Measurements from ENCODE around the gene LDHAL6A. TPM values are rescaled to one million over a fixed set of nuclear protein-coding genes. Genes with fewer than 3 reads are reported as not detected.

Gene LDHAL6A
- total RNA-seq, 2 donors from 2014 or later, result 0.23 TPM; not detected in 1

- no peak overlapping the region for H3K4me3 ChIP-seq
- H3K27ac ChIP-seq, result no peak overlapping the region
- intact Hi-C loops (cut with DNase I), result no loop called here
- no peaks in the 10 kb centered on the region for H3K4me1 ChIP-seq (replicated peaks)
- DNase-seq (ENCODE audit: low spot score), result no peak
- WGBS, result 97% methylated on average over 2 of the region's 2 CpGs
- H3K9me3 ChIP-seq, result no peaks in the 10 kb centered on the region
- TF ChIP-seq POLR2AphosphoS5 (IDR thresholded peaks at IDR 0.05) (no peak), CTCF (IDR thresholded peaks at IDR 0.05) (no peak), POLR2A (IDR thresholded peaks at IDR 0.05) (no peak)
- no peaks in the 10 kb centered on the region for H3K36me3 ChIP-seq
- no peaks in the 10 kb centered on the region for H3K27me3 ChIP-seq (replicated peaks; ENCODE audit: insufficient read depth)
Measured at GRCh38 chr11:18466402-18466801, 10.7 kb downstream of the LDHAL6A start.

- Histone ChIP-seq H3K27ac (no peak overlapping the region), H3K36me3 (no peaks in the 10 kb centered on the region), H3K4me3 (no peak overlapping the region), H3K27me3 (replicated peaks; ENCODE audit: insufficient read depth) (no peaks in the 10 kb centered on the region), H3K9me3 (no peaks in the 10 kb centered on the region), H3K4me1 (replicated peaks) (no peaks in the 10 kb centered on the region)
- intact Hi-C loops (cut with DNase I), result no loop called here
- no peak for DNase-seq (ENCODE audit: low spot score)
- TF ChIP-seq POLR2A (IDR thresholded peaks at IDR 0.05) (no peak), POLR2AphosphoS5 (IDR thresholded peaks at IDR 0.05) (no peak), CTCF (IDR thresholded peaks at IDR 0.05) (no peak)
- WGBS, result 93% methylated on average over 2 of the region's 2 CpGs
Measured at GRCh38 chr11:18468059-18468458, 12.4 kb downstream of the LDHAL6A start.

- WGBS, result 88% methylated on average over 7 of the region's 7 CpGs
Measured at GRCh38 chr11:18468961-18469360, 13.3 kb downstream of the LDHAL6A start.

GRCh38 chr11:18471995-18472394, 16.3 kb downstream of the LDHAL6A start:
- TF ChIP-seq POLR2A (IDR thresholded peaks at IDR 0.05), result no peak
- Histone ChIP-seq H3K4me3 (no peak overlapping the region), H3K9me3 (no peaks in the 10 kb centered on the region), H3K4me1 (replicated peaks) (no peaks in the 10 kb centered on the region), H3K27ac (no peak overlapping the region), H3K27me3 (replicated peaks; ENCODE audit: insufficient read depth) (no peaks in the 10 kb centered on the region), H3K36me3 (no peaks in the 10 kb centered on the region)
- WGBS, result 93% methylated on average over 3 of the region's 3 CpGs
- intact Hi-C loops (cut with DNase I), result no loop called here
- no peak for DNase-seq (ENCODE audit: low spot score)

More at GRCh38 chr11:18468961-18469360, 13.3 kb downstream of the LDHAL6A start:
- intact Hi-C loops (cut with DNase I), result no loop called here
- H3K9me3 ChIP-seq, result no peaks in the 10 kb centered on the region
- H3K27ac ChIP-seq, result no peak overlapping the region
- no peaks in the 10 kb centered on the region for H3K27me3 ChIP-seq (replicated peaks; ENCODE audit: insufficient read depth)
- H3K36me3 ChIP-seq, result no peaks in the 10 kb centered on the region
- no peaks in the 10 kb centered on the region for H3K4me1 ChIP-seq (replicated peaks)
- DNase-seq (ENCODE audit: low spot score), result no peak
- H3K4me3 ChIP-seq, result no peak overlapping the region
- TF ChIP-seq CTCF (IDR thresholded peaks at IDR 0.05), result no peak
- TF ChIP-seq POLR2AphosphoS5 (IDR thresholded peaks at IDR 0.05), result no peak
- TF ChIP-seq POLR2A (IDR thresholded peaks at IDR 0.05), result no peak

GRCh38 chr11:18472587-18472986, 16.9 kb downstream of the LDHAL6A start:
- no peak overlapping the region for H3K4me3 ChIP-seq
- H3K27ac ChIP-seq, result no peak overlapping the region
- DNase-seq (ENCODE audit: low spot score), result no peak
- H3K4me1 ChIP-seq (replicated peaks), result no peaks in the 10 kb centered on the region
- intact Hi-C loops (cut with DNase I), result no loop called here
- H3K27me3 ChIP-seq (replicated peaks; ENCODE audit: insufficient read depth), result no peaks in the 10 kb centered on the region
- H3K9me3 ChIP-seq, result no peaks in the 10 kb centered on the region
- H3K36me3 ChIP-seq, result no peaks in the 10 kb centered on the region
- TF ChIP-seq POLR2AphosphoS5 (IDR thresholded peaks at IDR 0.05), result no peak
- no peak for TF ChIP-seq CTCF (IDR thresholded peaks at IDR 0.05)
- TF ChIP-seq POLR2A (IDR thresholded peaks at IDR 0.05), result no peak

Measured in prostate gland (tissue), 2 donors.